Femur (tissue), 1 donor: ENCODE data around the gene C6orf15.
"Not testable (repeated sequence)": the region's sequence is repeated elsewhere in the genome, so short reads cannot be mapped to it uniquely, and the experiment has no call there.

ENCODE experiments used
- DNase-seq: peaks from one replicate; pipeline ENCODE4 v3.0.0-alpha.2; 2017

The C6orf15 gene

DNA sequence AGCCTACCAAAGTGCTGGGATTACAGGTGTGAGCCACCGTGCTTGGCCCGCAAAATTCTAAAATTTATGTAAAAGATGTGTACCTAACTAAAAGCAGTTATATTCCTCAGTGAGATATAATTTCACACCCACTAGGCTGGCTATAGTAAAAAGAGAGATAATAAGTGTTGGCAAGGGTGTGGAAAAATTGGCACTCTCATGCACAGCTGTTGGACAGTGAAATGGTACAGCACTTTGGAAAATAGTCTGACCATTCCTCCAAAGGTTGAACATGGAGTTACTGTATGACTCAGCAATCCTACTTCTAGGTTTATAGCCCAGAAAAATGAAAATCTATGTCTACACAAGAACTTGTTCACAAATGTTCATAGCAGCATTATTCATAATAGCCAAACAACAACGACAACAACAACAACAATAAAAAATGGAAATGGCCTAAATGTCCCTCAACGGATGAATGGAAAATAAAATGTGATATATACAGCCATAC lies 13.9 kb downstream of the C6orf15 start:
- DNase-seq, result no peak

DNA sequence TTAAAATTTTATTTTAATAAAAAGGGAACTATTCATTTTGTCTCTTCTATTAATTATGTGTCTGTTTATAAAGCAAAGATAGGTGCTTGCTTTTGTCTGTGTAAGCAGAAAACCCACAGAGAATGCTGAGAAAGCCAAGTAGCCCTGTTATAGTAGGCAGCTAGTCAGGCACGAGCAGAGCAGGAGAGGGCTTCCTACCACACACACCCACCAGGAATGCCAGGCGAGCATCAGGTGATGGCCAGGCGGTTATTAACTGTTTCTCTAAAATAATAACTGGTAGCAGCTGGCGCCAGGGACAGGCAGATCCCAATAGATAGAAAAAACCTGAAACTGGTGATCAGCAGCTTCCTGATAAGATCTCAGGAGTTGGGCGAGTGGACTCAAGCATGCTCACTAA lies 15.7 kb downstream of the C6orf15 start:
- DNase-seq, result no peak

DNA sequence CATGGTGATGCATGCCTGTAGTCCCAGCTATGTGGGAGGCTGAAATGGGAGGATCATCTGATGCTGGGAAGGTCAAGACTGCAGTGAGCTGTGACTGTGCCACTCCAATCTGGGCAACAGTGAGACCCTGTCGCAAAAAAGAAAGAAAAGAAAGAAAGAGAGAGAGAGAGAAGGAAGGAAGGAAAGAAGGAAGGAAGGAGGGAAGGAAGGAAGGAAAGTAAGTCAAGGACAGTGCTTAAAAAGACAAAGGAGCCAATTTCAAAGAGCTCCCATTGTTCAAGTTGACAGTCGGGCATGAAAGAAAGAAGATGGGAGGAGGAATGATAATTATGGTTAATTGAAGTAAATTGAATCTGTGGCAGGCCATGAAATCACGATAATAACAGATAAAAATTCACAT lies 16.2 kb downstream of the C6orf15 start:
- DNase-seq, result no peak

DNA sequence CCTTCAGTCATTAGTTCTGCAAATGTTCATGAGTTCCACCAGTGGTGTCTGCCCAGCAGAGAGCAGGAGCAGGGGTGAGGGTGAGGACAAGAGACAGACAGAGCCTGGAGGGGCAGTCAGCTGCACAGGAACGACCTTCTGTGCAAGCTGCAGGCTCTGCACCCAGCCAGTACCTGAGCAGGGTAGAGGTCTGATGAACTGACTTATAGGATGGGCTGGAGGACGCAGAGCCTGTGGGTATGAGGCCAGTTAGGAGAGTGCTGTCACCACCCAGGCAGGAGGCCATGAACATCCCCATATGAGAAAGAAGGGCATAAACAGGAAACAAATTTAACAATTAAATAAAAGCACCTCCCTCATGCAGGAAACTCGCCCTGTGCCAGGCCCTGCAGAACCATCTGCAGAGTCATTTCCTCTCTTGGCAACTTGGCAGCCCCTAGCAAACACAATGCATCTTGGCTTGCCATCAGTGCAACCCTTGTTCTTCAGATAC lies 17.9 kb downstream of the C6orf15 start:
- DNase-seq, result no peak

DNA sequence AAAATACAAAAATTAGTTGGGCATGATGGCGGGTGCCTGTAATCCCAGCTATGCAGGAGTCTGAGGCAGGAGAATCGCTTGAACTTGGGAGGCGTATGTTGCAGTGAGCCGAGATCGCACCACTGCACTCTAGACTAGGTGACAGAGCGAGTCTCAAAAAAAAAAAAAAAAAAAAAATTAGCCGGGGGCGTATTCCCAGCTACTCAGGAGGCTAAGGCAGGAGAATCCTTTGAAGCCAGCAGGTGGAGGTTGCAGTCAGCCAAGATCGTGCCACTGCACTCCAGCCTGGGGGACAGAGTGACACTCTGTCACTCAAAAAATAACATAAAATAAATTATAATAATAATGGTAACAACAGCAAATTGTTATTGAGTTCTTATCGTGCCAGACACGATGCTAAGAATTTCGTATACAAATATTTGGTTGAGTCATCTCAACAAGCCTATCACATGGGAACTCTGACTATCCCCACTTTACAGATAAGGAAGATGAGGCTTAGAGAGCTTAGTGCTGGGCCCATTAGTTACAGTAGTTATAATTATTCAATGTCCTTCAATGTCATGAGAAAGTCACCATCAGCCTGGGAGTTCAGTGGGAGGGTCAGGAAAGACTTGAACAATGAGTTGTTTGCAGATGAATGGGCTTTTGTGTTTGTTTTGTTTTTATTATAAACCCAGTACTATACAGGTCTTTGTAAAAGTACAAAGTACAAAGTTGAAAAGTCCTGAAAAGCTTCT lies 19.4 kb downstream of the C6orf15 start:
- DNase-seq, result no peak

DNA sequence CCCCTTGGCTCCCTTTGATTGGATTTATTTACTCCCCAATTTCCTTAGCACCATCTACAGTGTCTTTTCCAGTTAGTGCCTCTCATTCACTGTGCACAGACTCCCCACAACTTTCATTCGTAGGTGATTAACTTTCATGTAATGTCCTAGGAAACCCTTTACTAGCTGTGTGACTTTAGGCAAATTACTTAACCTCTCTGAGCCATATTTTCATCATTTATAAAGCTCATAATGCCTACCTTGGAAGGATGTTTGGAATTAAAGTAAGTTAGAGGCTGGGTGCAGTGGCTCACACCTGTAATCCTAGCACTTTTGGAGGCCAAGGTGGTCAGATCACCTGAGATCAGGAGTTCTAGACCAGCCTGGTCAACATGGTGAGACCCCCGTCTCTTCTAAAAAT lies 20.1 kb downstream of the C6orf15 start:
- DNase-seq, result no peak

DNA sequence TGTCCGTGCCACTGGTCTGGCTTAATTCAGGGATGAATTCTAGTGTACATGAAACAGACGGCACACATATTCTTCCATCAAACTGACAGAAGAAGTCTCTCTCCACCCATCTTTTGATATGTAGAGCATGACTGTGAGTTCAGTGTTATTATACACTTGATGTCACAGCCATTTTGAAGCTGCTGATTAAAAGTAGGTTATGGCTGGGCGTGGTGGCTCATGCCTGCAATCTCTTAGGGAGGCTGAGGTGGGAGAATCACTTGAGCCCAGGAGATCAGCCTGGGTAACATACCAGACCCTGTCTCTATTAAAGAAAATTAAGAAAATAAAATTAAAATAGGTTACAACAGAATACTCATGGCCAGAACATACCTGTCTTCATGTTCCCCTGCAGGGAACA lies 20.7 kb downstream of the C6orf15 start:
- no peak for DNase-seq

DNA sequence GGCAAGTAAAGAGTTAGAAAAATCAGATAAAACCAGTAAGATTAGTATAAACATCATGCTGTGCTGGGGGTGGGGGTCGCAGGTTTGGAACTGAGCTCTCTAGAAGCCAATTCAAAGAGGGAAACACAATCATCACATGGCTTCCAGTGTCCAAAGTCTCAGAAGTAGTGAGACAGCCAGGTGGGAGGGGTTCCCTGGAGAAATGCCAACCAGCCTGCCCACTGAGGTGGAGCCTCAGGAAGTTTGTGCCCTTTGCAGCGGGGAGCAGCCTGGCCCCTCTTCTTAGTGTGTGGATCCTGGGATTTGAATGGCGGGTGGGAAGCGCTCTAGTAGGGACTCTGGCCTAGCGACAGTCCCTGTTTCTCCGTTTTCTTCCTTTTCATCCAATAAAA lies 21.4 kb downstream of the C6orf15 start:
- DNase-seq, result no peak

DNA sequence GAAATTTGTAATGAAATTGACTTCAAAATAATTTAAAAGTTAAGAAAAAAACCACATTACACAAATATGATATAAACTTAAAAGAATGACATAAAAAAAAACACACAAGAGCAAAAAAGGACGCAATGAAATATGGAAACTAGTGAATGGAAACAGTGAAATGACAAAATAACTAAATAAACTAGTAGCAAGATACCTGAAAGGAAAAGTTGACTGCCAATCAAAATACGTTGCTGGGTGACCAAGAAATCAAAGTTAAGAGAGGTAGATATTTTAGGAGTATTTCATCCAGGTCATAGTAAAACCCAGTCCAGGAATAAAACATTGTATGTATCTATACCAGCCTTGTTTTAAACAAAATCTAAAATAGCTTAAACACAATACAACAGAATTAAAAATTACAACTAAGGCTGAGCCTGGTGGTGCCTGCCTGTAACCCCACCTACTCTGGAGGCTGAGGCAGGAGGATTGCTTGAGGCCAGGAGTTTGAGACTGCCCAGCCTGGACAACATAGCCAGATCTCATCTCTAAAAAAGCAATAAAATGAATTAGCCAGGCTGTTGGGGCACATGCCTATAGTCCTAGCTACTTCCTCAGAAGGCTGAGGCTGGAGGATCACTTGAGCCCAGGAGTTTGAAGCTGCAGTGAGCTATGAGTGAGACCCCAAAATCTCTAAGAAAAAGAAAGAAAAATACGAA lies 22.0 kb downstream of the C6orf15 start:
- no peak for DNase-seq

DNA sequence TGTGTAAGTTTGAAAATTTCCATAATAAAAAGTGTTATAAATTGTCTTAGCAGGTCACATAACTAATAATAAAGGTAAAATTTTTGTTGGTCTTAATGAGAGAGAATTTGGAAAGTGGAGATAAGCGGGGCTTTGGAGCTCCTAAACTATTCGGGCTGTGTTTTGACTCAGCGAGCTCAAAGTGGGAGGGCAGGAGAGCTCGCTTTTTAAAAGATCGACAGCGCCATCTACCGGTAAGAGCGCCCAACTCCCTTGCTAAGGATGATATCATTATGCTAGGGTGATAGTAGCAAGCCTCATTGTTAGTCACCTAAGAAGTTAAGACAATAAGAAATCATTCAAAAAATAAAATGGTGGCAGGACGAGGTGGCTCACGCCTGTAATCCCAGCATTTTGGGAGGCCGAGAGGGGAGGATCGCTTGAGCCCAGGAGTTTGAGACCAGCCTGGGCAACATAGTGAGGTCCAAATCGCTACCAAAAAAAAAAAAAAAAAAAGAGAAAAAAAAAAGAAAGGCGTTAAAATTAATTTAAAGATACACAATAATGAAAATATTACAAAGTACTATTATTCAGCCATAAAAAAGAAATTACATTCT lies 24.8 kb downstream of the C6orf15 start:
- DNase-seq, result peak; percentile 87

DNA sequence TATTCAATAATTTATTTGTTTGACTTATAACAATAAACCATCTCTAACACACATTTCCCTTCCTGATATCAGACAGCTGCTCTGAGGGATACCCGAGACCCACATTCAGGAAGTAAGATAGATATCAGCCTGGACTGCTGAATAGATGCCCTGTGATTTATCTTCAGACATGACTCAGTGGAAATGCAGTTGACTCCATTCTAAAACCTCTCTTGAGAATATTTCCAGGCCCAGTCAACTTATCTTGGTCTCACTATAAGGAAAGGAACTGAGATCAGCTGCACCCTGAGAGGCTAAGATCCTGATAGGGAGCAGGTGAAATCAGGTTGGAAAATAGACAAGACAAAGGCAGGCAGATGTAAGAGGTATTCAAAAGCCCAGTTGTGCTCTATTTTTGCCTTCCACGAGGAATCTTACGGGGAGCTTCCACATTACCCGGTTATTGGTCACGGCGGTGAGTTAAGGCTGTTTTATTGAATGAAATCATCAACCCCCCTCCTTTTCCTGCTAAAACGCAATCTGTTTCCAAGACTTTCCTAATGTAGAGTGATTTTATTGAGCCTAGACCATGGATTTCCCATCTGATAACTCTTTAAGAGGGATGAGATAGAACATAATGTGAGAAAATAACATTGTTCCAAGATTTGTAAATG lies 25.5 kb downstream of the C6orf15 start:
- DNase-seq, result no peak

DNA sequence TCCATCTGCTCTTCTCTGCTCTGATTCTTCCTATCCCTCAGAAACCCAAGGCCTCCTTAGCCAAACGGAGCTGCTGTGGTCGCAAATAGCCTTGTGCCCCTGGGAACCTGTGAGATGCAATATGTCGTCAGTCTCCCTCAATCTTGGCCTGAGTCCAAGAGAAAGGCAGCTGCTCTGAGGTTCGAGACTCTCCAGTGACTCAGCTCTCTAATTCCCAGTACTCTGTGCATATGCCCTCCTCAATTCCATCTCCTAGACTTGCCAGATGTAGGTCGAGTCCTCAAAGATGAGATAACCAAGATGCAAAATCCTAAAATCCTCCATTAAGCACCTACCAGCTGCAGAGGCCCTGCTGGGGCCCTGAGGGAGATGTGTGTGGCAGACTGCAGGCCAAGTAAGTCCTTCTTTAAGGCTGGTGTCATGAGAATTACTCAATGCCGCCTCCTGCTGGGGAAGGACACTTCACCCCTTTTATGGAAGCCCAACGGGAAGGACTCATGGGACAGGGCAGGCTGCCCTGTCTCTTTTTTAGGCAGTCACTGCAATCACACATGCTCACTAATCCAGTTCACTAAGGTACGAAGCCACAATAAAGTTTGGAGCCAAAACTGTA lies 28.5 kb downstream of the C6orf15 start:
- DNase-seq, result peak; percentile 36

DNA sequence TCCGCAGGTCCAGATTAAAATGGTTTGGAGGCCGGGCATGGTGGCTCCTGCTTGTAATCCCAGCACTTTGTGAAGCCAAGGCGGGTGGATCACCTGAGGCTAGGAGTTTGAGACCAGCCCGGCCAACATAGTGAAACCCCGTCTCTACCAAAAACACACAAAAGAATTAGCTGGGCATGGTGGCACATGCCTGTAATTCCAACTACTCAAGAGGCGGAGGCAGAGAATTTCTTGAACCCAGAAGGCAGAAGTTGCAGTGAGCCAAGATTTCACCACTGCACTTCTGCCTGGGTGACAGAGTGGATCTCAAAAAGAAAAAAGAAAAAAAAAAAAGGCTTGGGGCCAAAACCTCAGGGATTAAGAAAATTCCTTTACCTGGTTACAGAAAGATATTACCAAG lies 30.5 kb downstream of the C6orf15 start:
- DNase-seq, result no peak

DNA sequence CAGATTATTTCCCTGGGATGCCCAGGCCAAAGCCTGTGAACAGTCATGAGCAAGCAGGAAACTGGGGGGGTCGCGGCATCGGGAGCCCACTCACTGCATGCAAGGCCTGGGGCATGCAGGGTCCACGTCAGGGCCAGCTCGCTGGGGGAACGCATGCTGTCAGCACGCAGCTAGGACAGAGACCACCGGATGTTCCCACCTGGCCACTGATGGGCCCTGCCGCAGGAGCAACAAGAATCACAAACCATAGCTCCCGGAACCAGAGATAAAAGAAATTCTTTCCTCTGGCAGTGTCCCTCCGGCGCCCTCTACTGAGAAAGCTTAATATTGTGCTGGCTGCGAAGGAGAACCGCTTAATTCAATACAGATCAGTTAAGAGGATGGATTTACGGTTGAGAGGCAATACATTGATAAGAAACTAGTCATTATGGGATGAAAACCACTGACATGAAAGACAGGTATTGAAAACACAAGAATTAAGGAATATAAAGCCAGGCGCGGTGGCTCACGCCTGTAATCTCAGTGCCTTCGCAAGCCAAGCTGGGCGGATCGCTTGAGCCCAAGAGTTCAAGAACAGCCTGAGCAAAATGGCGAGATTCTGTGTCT lies 32.6 kb downstream of the C6orf15 start:
- peak; percentile 71 for DNase-seq

DNA sequence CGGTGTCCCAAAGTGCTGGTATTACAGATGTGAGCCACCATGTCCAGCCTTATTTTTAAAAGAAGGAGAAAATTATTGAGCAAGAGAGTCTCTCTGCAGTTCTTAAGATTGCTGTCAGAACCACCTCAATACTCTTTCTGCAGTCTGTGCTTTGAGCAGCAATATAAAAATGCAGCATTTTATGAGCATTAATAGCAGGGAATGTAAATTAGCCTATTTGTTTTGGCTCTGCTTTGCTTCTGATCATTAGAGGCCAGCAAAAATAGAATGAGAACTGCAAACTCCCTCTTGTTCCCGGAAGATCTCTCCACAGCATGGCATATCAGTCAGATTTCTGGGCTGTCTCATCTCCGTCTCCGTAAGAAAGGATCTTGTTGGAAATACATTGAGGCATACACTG lies 35.8 kb downstream of the C6orf15 start:
- DNase-seq, result no peak

DNA sequence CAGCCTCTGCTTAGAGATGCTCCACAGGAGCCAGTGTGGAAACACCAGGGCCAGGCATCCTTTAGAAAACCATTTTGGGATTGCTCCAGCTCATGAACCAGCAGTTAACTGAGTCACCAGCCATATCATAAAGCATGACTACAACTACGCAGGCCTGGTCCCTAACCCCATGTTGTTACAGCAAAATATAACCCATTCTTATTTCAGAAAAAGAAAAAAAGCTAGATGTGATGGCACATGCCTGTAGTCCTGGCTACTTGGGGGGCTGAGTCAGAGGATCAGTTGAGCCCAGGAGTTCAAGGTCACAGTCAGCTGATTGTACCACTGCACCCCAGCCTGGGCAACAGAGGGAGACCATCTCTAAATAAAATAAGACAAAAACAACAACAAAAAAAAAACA lies 36.8 kb downstream of the C6orf15 start:
- DNase-seq, result no peak

DNA sequence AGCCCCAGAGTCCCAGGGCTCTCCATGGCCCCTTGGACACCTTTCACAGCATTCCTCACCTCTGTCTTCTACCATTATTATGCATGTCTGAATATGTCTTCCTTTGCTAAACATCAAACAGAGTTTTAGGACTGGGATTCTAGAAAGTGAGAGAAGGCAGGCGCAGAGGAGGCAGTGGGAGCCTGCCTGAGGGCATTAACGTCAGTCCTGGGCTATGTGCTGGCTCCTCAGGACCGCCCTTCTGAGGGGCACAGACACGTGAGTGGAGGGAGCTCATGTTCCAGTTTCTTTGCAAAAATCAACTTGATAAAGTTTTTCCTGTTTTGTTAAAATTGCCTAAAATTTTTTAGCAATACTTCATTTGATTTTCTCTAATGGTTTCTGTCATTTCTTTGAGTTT lies 38.0 kb downstream of the C6orf15 start:
- no peak for DNase-seq

DNA sequence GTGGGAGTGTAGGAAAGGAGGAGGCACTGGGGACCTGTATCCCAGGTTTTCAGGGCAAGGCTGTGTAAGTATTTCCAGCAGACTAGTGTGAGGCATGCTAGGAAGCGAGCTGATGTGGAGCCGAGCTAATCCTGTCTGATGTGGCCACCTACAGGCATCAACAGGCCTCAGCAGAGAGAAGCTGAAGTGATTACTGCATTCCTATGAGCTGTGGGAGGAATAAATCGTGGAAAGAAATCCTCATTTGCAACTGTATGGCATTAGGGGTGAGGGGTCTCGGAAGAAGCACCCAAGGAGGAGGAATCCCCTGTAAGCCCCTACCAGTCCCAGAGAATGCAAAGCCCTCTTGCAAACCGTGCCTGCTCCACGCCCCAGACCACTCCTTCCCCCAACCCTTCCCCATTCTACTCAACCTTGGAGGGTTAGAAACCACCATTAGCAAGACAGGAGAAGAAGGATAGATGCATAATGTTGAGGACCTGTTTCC lies 41.6 kb downstream of the C6orf15 start:
- DNase-seq, result peak; percentile 61

DNA sequence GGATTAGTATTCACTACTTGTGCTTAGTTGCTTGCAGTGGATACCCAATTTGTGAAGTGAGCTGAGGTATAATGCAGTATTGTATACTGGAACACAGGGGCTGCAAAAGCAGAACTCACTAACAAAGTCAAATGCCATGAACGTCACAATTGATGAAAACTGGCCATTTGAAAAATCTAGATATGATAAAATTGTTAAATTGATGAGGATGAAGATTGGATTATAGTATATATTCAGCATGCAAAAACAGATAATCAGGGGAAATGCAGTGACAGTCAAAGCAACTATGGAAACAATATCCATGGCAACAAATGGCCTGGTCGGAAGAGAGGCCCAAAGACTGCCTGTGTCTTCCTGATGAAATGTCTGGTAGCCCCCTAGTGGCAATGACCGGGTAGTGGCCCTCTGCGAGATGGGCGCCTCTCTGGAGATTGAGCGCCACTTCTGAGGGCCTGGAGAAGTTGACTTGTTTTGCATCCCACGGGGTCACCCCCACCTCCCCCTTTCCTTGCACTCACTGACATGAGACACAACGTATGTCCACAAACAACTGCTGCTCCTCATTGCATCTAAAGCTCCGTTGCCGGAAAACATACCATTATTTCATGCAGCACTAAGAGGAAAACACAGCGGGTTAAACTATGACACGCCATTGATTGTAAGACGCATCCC lies 43.6 kb downstream of the C6orf15 start:
- DNase-seq, result peak; percentile 81

DNA sequence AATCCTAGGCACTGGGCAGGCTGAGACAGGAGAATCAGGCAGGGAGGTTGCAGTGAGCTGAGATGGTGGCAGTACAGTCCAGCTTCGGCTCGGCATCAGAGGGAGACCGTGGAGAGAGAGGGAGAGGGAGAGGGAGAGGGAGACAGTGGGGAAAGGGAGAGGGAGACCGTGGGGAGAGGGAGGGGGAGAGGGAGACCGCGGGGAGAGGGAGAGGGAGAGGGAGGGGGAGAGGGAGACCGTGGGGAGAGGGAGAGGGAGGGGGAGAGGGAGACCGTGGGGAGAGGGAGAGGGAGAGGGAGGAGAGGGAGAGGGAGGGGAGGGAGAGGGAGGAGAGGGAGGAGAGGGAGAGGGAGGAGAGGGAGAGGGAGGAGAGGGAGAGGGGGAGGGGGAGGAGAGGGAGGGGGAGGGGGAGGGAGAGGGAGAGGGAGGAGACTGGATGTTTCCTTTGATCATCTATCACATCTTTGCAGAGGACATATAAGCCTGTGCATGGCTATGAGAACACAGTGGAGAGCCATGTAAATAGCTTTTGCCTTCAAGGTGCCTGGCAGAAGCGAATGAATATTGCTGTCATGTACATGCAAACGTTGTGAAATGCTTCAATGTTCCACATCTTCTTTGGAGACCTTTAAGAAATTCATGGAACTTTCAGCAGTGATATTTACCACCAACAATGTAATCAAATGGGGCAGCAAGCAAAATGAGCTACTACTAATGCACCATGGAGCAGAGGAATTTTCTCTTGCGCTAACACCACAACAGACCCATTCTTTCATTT lies 44.3 kb downstream of the C6orf15 start:
- DNase-seq, result not testable (repeated sequence)

DNA sequence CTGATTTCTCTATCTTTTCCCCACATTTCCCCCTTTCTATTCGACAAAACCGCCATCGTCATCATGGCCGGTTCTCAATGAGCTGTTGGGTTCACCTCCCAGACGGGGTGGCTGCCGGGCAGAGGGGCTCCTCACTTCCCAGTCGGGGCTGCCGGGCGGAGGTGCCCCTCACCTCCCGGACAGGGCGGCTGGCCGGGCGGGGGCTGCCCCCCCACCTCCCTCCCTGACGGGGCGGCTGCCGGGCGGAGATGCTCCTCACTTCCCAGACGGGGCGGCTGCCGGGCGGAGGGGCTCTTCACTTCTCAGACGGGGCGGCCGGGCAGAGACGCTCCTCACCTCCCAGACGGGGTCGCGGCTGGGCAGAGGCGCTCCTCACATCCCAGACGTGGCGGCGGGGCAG lies 45.3 kb downstream of the C6orf15 start:
- not testable (repeated sequence) for DNase-seq
